WTC11 (cell line): ENCODE measurements around the gene CPXM1. TPM values are rescaled to one million over a fixed set of nuclear protein-coding genes. Genes with fewer than 3 reads are reported as not detected.

Source experiments
- ATAC-seq: fragments of 200-7000 bp; cut with Tn5 transposase; 2 replicates; pipeline ENCODE4 v1.10.0; 2021; ENCODE audit warnings: mild to moderate bottlenecking, moderate library complexity
- CTCF ChIA-PET: fragments of 300-600 bp; sonication (Branson Sonifier 250); formaldehyde crosslinking; loops from one replicate; lab custom pipeline; 2021; ENCODE audit warnings: antibody characterized with exemption; lab: Charles Lee
- POLR2A ChIA-PET: fragments of 350-600 bp; sonication (Branson Sonifier 250); formaldehyde crosslinking; loops from one replicate; lab custom pipeline; 2021; ENCODE audit warnings: antibody characterized with exemption; lab: Charles Lee
- DNase-seq: peaks from one replicate; pipeline ENCODE4 v3.0.0; 2021; ENCODE audit warnings: low spot score
- H3K27ac Mint-ChIP-seq: 2 replicates; pipeline ENCODE4 v1.8.0; 2021; ENCODE audit warnings: mixed read lengths
- H3K27me3 Mint-ChIP-seq: 2 replicates; pipeline ENCODE4 v1.8.0; 2021; ENCODE audit warnings: low read depth, mild to moderate bottlenecking, moderate library complexity, mixed read lengths
- H3K36me3 Mint-ChIP-seq: 2 replicates; pipeline ENCODE4 v1.8.0; 2021; ENCODE audit warnings: mixed read lengths
- H3K4me1 Mint-ChIP-seq: 2 replicates; pipeline ENCODE4 v1.8.0; 2022; ENCODE audit warnings: mixed read lengths
- H3K4me3 Mint-ChIP-seq: 2 replicates; pipeline ENCODE4 v1.8.0; 2021; ENCODE audit warnings: mild to moderate bottlenecking, moderate library complexity, mixed read lengths
- H3K9me3 Mint-ChIP-seq: 2 replicates; pipeline ENCODE4 v1.8.0; 2021; ENCODE audit warnings: mixed read lengths
- ETV6 ChIP-seq: sonication (generic); formaldehyde crosslinking; IDR thresholded peaks from 2 replicates; pipeline ENCODE4 v1.8.1; 2022; ENCODE audit warnings: mild to moderate bottlenecking, missing genetic modification reagents
- FOXJ3 ChIP-seq: sonication (generic); formaldehyde crosslinking; IDR thresholded peaks from 2 replicates; pipeline ENCODE4 v1.9.0; 2021; ENCODE audit warnings: missing genetic modification reagents, mild to moderate bottlenecking, borderline replicate concordance
- NR1H2 ChIP-seq: sonication (generic); formaldehyde crosslinking; IDR thresholded peaks from 2 replicates; pipeline ENCODE4 v1.9.0; 2021; ENCODE audit warnings: mild to moderate bottlenecking, moderate library complexity, missing genetic modification reagents
- NR2C2 ChIP-seq: sonication (generic); formaldehyde crosslinking; IDR thresholded peaks from 2 replicates; pipeline ENCODE4 v1.8.0; 2022; ENCODE audit warnings: mild to moderate bottlenecking, missing genetic modification reagents
- NR3C1 ChIP-seq: sonication (generic); formaldehyde crosslinking; conservative IDR thresholded peaks from 2 replicates; pipeline ENCODE4 v1.8.1; 2023; ENCODE audit warnings: low read depth, mild to moderate bottlenecking, missing genetic modification reagents
- OVOL2 ChIP-seq: fragments of 250-450 bp; sonication (Bioruptor Pico); IDR thresholded peaks from 2 replicates; pipeline ENCODE4 v1.9.0; 2021; ENCODE audit warnings: mild to moderate bottlenecking, borderline replicate concordance
- PRRX2 ChIP-seq: fragments of 250-450 bp; sonication (Bioruptor Pico); IDR thresholded peaks from 2 replicates; pipeline ENCODE4 v1.8.0; 2021; ENCODE audit warnings: mild to moderate bottlenecking
- SMAD3 ChIP-seq: sonication (generic); formaldehyde crosslinking; IDR thresholded peaks from 2 replicates; pipeline ENCODE4 v1.8.0; 2022; ENCODE audit warnings: missing genetic modification reagents, mild to moderate bottlenecking, borderline replicate concordance
- TCF7 ChIP-seq: sonication (generic); formaldehyde crosslinking; IDR thresholded peaks from 2 replicates; pipeline ENCODE4 v1.8.0; 2022; ENCODE audit warnings: mild to moderate bottlenecking, low read depth, missing genetic modification reagents, moderate library complexity
- ZNF138 ChIP-seq: sonication (generic); formaldehyde crosslinking; conservative IDR thresholded peaks from 2 replicates; pipeline ENCODE4 v1.8.1; 2022; ENCODE audit warnings: mild to moderate bottlenecking, moderate library complexity, missing genetic modification reagents
- ZNF317 ChIP-seq: sonication (generic); formaldehyde crosslinking; IDR thresholded peaks from 2 replicates; pipeline ENCODE4 v1.8.1; 2023; ENCODE audit warnings: low read depth, mild to moderate bottlenecking, moderate library complexity, missing genetic modification reagents, borderline replicate concordance
- total RNA-seq: library from RNA; stranded (reverse); gene quantifications from 3 replicates; pipeline ENCODE4 v1.2.3, GENCODE V29; 2021
- TF ChIP-seq, protein P1 (sequence below): sonication (generic); formaldehyde crosslinking; IDR thresholded peaks from 2 replicates; pipeline ENCODE4 v1.8.1; 2022; ENCODE audit warnings: low read depth, mild to moderate bottlenecking, moderate library complexity, missing genetic modification reagents, borderline replicate concordance
- TF ChIP-seq, protein P2 (sequence below): sonication (generic); formaldehyde crosslinking; IDR thresholded peaks from 2 replicates; pipeline ENCODE4 v1.8.1; 2023; ENCODE audit warnings: mild to moderate bottlenecking, missing genetic modification reagents
- TF ChIP-seq, protein P3 (sequence below): fragments of 250-450 bp; sonication (Bioruptor Pico); IDR thresholded peaks from 2 replicates; pipeline ENCODE4 v1.9.0; 2021; ENCODE audit warnings: mild to moderate bottlenecking
- TF ChIP-seq, protein P4 (sequence below): sonication (generic); formaldehyde crosslinking; IDR thresholded peaks from 2 replicates; pipeline ENCODE4 v1.8.1; 2023; ENCODE audit warnings: mild to moderate bottlenecking, missing genetic modification reagents
- TF ChIP-seq, protein P5 (sequence below): sonication (generic); formaldehyde crosslinking; IDR thresholded peaks from 2 replicates; pipeline ENCODE4 v1.8.0; 2022; ENCODE audit warnings: mild to moderate bottlenecking, missing genetic modification reagents

CPXM1 gene
- total RNA-seq, 1 experiment from 2014 or later: 51.2 TPM

DNA sequence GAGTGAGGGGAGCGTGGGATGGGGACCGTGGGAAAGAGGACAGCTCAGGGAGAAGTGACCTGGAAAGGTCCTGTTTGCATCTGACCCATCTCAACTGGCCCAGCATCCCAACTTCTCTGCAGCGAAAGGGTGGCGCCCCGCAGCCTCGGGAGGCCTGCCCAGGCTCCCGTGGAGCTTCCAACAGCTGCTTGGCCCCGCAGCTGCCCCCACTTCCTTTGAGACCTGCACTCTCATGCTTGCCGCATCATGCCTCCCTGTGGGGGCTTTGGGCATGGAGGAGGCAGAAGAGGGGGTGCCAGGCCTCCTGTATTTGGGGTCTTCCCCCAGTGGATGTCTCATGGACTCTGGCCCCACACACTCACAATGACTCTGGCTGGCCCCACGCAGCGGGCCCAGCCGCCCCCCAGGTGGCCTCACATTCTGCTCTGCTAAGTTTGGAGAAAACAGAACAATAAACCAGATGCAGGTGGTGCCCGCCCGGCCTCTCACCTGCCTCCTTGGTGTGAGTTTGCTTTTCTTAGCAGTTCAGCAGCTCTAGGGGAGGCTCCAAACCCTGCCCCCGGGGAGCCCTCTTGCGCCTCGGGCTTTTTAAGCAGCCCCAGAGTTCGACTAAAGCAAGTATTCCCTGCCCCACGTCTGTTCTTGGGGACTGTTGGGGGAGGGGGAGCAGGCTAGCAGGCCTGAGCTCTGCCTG is 40.7 kb downstream of the CPXM1 start:
- peaks cover 17% of the 10 kb centered on the region for H3K4me1 Mint-ChIP-seq
- H3K36me3 Mint-ChIP-seq: no peaks in the 10 kb centered on the region
- ChIA-PET CTCF (interaction anchor here (0.6 to 2.7 kb wide), 9 partner anchors 31 to 491 kb away, joined by 3 to 11 read pairs (median 3); no protein-coding TSS in a partner anchor), POLR2A (no interaction called here)
- DNase-seq: no peak
- peaks cover 11% of the 10 kb centered on the region for H3K27me3 Mint-ChIP-seq
- no peak overlapping the region for H3K27ac Mint-ChIP-seq
- no peak overlapping the region for H3K4me3 Mint-ChIP-seq
- no peak for TF ChIP-seq ZNF138 (CRISPR knock-in tag)
- no peak for TF ChIP-seq ETV6 (CRISPR knock-in tag)
- TF ChIP-seq, protein P1, sequence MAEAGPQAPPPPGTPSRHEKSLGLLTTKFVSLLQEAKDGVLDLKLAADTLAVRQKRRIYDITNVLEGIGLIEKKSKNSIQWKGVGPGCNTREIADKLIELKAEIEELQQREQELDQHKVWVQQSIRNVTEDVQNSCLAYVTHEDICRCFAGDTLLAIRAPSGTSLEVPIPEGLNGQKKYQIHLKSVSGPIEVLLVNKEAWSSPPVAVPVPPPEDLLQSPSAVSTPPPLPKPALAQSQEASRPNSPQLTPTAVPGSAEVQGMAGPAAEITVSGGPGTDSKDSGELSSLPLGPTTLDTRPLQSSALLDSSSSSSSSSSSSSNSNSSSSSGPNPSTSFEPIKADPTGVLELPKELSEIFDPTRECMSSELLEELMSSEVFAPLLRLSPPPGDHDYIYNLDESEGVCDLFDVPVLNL (CRISPR knock-in tag): no peak
- no peak for TF ChIP-seq ZNF317
- TF ChIP-seq, protein P2, sequence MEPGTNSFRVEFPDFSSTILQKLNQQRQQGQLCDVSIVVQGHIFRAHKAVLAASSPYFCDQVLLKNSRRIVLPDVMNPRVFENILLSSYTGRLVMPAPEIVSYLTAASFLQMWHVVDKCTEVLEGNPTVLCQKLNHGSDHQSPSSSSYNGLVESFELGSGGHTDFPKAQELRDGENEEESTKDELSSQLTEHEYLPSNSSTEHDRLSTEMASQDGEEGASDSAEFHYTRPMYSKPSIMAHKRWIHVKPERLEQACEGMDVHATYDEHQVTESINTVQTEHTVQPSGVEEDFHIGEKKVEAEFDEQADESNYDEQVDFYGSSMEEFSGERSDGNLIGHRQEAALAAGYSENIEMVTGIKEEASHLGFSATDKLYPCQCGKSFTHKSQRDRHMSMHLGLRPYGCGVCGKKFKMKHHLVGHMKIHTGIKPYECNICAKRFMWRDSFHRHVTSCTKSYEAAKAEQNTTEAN (CRISPR knock-in tag): no peak
- TF ChIP-seq NR1H2 (CRISPR knock-in tag): no peak
- TF ChIP-seq, protein P3, sequence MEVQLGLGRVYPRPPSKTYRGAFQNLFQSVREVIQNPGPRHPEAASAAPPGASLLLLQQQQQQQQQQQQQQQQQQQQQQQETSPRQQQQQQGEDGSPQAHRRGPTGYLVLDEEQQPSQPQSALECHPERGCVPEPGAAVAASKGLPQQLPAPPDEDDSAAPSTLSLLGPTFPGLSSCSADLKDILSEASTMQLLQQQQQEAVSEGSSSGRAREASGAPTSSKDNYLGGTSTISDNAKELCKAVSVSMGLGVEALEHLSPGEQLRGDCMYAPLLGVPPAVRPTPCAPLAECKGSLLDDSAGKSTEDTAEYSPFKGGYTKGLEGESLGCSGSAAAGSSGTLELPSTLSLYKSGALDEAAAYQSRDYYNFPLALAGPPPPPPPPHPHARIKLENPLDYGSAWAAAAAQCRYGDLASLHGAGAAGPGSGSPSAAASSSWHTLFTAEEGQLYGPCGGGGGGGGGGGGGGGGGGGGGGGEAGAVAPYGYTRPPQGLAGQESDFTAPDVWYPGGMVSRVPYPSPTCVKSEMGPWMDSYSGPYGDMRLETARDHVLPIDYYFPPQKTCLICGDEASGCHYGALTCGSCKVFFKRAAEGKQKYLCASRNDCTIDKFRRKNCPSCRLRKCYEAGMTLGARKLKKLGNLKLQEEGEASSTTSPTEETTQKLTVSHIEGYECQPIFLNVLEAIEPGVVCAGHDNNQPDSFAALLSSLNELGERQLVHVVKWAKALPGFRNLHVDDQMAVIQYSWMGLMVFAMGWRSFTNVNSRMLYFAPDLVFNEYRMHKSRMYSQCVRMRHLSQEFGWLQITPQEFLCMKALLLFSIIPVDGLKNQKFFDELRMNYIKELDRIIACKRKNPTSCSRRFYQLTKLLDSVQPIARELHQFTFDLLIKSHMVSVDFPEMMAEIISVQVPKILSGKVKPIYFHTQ (CRISPR knock-in tag): no peak
- no peak for TF ChIP-seq OVOL2 (CRISPR knock-in tag)
- TF ChIP-seq FOXJ3: no peak
- TF ChIP-seq PRRX2 (CRISPR knock-in tag): no peak
- TF ChIP-seq NR2C2 (CRISPR knock-in tag): no peak
- TF ChIP-seq TCF7 (CRISPR knock-in tag): no peak
- TF ChIP-seq, protein P4, sequence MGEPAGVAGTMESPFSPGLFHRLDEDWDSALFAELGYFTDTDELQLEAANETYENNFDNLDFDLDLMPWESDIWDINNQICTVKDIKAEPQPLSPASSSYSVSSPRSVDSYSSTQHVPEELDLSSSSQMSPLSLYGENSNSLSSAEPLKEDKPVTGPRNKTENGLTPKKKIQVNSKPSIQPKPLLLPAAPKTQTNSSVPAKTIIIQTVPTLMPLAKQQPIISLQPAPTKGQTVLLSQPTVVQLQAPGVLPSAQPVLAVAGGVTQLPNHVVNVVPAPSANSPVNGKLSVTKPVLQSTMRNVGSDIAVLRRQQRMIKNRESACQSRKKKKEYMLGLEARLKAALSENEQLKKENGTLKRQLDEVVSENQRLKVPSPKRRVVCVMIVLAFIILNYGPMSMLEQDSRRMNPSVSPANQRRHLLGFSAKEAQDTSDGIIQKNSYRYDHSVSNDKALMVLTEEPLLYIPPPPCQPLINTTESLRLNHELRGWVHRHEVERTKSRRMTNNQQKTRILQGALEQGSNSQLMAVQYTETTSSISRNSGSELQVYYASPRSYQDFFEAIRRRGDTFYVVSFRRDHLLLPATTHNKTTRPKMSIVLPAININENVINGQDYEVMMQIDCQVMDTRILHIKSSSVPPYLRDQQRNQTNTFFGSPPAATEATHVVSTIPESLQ (CRISPR knock-in tag): no peak
- no peak for TF ChIP-seq SMAD3 (CRISPR knock-in tag)
- no peak for TF ChIP-seq NR3C1 (CRISPR knock-in tag)
- TF ChIP-seq, protein P5, sequence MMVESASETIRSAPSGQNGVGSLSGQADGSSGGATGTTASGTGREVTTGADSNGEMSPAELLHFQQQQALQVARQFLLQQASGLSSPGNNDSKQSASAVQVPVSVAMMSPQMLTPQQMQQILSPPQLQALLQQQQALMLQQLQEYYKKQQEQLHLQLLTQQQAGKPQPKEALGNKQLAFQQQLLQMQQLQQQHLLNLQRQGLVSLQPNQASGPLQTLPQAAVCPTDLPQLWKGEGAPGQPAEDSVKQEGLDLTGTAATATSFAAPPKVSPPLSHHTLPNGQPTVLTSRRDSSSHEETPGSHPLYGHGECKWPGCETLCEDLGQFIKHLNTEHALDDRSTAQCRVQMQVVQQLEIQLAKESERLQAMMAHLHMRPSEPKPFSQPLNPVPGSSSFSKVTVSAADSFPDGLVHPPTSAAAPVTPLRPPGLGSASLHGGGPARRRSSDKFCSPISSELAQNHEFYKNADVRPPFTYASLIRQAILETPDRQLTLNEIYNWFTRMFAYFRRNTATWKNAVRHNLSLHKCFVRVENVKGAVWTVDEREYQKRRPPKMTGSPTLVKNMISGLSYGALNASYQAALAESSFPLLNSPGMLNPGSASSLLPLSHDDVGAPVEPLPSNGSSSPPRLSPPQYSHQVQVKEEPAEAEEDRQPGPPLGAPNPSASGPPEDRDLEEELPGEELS (CRISPR knock-in tag): no peak
- ATAC-seq: no peak
- H3K9me3 Mint-ChIP-seq: no peaks in the 10 kb centered on the region
